Neural progenitor cell (in vitro differentiated cells): Measurements from ENCODE around the gene KLF16. TPM values are rescaled to one million over a fixed set of nuclear protein-coding genes. Genes with fewer than 3 reads are reported as not detected.

Source experiments
- DNase-seq: peaks from one replicate; pipeline ENCODE4 v3.0.0-alpha.2; 2016; ENCODE audit warnings: low spot score
- H2AFZ ChIP-seq: fragments of 200-600 bp; sonication (generic); replicated peaks from 2 replicates; pipeline ENCODE4 v1.6.1; 2016; ENCODE audit warnings: antibody characterized with exemption
- H3F3A ChIP-seq: fragments of 200-600 bp; sonication (generic); 2 replicates; pipeline ENCODE4 v1.6.1; 2016; ENCODE audit warnings: antibody characterized with exemption, low read depth
- H3K27ac ChIP-seq: fragments of 200-600 bp; sonication (generic); 2 replicates; pipeline ENCODE4 v1.5.1; 2016; ENCODE audit warnings: mild to moderate bottlenecking
- H3K27me3 ChIP-seq: fragments of 200-600 bp; sonication (generic); 2 replicates; pipeline ENCODE4 v1.6.1; 2016; ENCODE audit warnings: mild to moderate bottlenecking, moderate library complexity
- H3K36me3 ChIP-seq: fragments of 200-600 bp; sonication (generic); 2 replicates; pipeline ENCODE4 v1.5.1; 2016
- H3K4me1 ChIP-seq: fragments of 200-600 bp; sonication (generic); 2 replicates; pipeline ENCODE4 v1.6.1; 2016; ENCODE audit warnings: mixed run types
- H3K4me2 ChIP-seq: fragments of 200-600 bp; sonication (generic); 2 replicates; pipeline ENCODE4 v1.6.1; 2016
- H3K4me3 ChIP-seq: fragments of 200-600 bp; sonication (generic); 2 replicates; pipeline ENCODE4 v1.5.1; 2016
- H3K79me2 ChIP-seq: fragments of 200-600 bp; sonication (generic); 2 replicates; pipeline ENCODE4 v1.6.1; 2016; ENCODE audit warnings: low read depth
- H3K9ac ChIP-seq: fragments of 200-600 bp; sonication (generic); 2 replicates; pipeline ENCODE4 v1.6.1; 2016
- H3K9me3 ChIP-seq: fragments of 200-600 bp; sonication (generic); 2 replicates; pipeline ENCODE4 v1.5.1; 2016; ENCODE audit warnings: low read depth
- H4K20me1 ChIP-seq: fragments of 200-600 bp; sonication (generic); 2 replicates; pipeline ENCODE4 v1.6.1; 2016; ENCODE audit warnings: low read depth
- H3K27ac Mint-ChIP-seq: 3 replicates; pipeline ENCODE4 v1.8.0; 2021; ENCODE audit warnings: mixed read lengths
- H3K27me3 Mint-ChIP-seq: 2 replicates; pipeline ENCODE4 v1.8.0; 2022; ENCODE audit warnings: low read depth, mild to moderate bottlenecking, inconsistent platforms, moderate library complexity, mixed read lengths; ENCODE audit not compliant: insufficient read depth
- H3K36me3 Mint-ChIP-seq: 3 replicates; pipeline ENCODE4 v1.8.0; 2021; ENCODE audit warnings: mixed read lengths
- H3K4me1 Mint-ChIP-seq: 3 replicates; pipeline ENCODE4 v1.8.0; 2021; ENCODE audit warnings: mixed read lengths
- H3K4me3 Mint-ChIP-seq: 3 replicates; pipeline ENCODE4 v1.8.0; 2021; ENCODE audit warnings: mild to moderate bottlenecking, moderate library complexity, mixed read lengths
- H3K9me3 Mint-ChIP-seq: 3 replicates; pipeline ENCODE4 v1.8.0; 2020; ENCODE audit warnings: mixed read lengths
- CTCF ChIP-seq: fragments of 200-600 bp; sonication (generic); IDR thresholded peaks from 2 replicates; pipeline ENCODE4 v1.5.1; 2017; ENCODE audit warnings: antibody characterized with exemption, mild to moderate bottlenecking
- EZH2 ChIP-seq: fragments of 200-600 bp; sonication (generic); IDR thresholded peaks from 2 replicates; pipeline ENCODE4 v1.6.1; 2017; ENCODE audit warnings: antibody characterized with exemption, mild to moderate bottlenecking, moderate library complexity
- EZH2phosphoT487 ChIP-seq: fragments of 200-600 bp; sonication (generic); IDR thresholded peaks from 2 replicates; pipeline ENCODE4 v1.6.1; 2017; ENCODE audit warnings: antibody characterized with exemption
- total RNA-seq: library from RNA; depleted of rRNA; stranded (reverse); fragments of >200 nt; gene quantifications from 2 replicates; pipeline ENCODE4 v1.2.3, GENCODE V29; 2015; ENCODE audit warnings: low replicate concordance

The KLF16 gene
- total RNA-seq, 1 donor from 2014 or later, result 1.0 TPM

GRCh38 chr19:1884719-1885334 lies 21.4 kb upstream of the KLF16 start:
- Histone ChIP-seq H3F3A (peaks cover 29% of the 10 kb centered on the region), H2AFZ (no peak overlapping the region), H3K79me2 (peaks cover 34% of the 10 kb centered on the region), H4K20me1 (peaks cover 27% of the 10 kb centered on the region), H3K27ac (no peak overlapping the region), H3K36me3 (no peaks in the 10 kb centered on the region), H3K4me1 (peaks cover 34% of the 10 kb centered on the region), H3K9me3 (no peaks in the 10 kb centered on the region), H3K4me2 (peak overlapping the region; percentile 90), H3K4me3 (peak overlapping the region; percentile 73), H3K27me3 (no peaks in the 10 kb centered on the region), H3K9ac (peak overlapping the region; percentile 61)
- Mint-ChIP-seq H3K4me3 (peak overlapping the region; percentile 97), H3K9me3 (no peaks in the 10 kb centered on the region), H3K27ac (peak overlapping the region; percentile 44), H3K27me3 (peaks cover 15% of the 10 kb centered on the region), H3K4me1 (peaks cover 31% of the 10 kb centered on the region), H3K36me3 (no peaks in the 10 kb centered on the region)
- TF ChIP-seq EZH2phosphoT487, result no peak
- no peak for TF ChIP-seq EZH2
- no peak for TF ChIP-seq CTCF
- DNase-seq, result peak; percentile 39

GRCh38 chr19:1884291-1884718 lies 20.9 kb upstream of the KLF16 start:
- H3K27me3 Mint-ChIP-seq, result peaks cover 15% of the 10 kb centered on the region
- Histone ChIP-seq H3K4me3 (peak overlapping the region; percentile 73), H3K27ac (no peak overlapping the region), H3K79me2 (peaks cover 34% of the 10 kb centered on the region), H3K4me2 (peak overlapping the region; percentile 90), H3K9me3 (no peaks in the 10 kb centered on the region), H2AFZ (no peak overlapping the region), H3F3A (peaks cover 29% of the 10 kb centered on the region), H4K20me1 (peaks cover 27% of the 10 kb centered on the region), H3K27me3 (no peaks in the 10 kb centered on the region), H3K36me3 (no peaks in the 10 kb centered on the region), H3K9ac (peak overlapping the region; percentile 61), H3K4me1 (peaks cover 34% of the 10 kb centered on the region)
- H3K36me3 Mint-ChIP-seq, result no peaks in the 10 kb centered on the region
- H3K4me3 Mint-ChIP-seq, result peak overlapping the region; percentile 97
- DNase-seq, result no peak
- peak overlapping the region; percentile 44 for H3K27ac Mint-ChIP-seq
- H3K9me3 Mint-ChIP-seq, result no peaks in the 10 kb centered on the region
- peaks cover 31% of the 10 kb centered on the region for H3K4me1 Mint-ChIP-seq
- TF ChIP-seq EZH2phosphoT487, result no peak
- TF ChIP-seq EZH2, result no peak
- TF ChIP-seq CTCF, result no peak

- no peak overlapping the region for H3K27ac ChIP-seq
- DNase-seq, result no peak
- peak overlapping the region; percentile 26 for H3K27ac Mint-ChIP-seq
- peaks cover 29% of the 10 kb centered on the region for H3F3A ChIP-seq
- H3K36me3 Mint-ChIP-seq, result no peaks in the 10 kb centered on the region
- no peak overlapping the region for H2AFZ ChIP-seq
- H3K9ac ChIP-seq, result no peak overlapping the region
- no peaks in the 10 kb centered on the region for H3K27me3 ChIP-seq
- H3K4me1 Mint-ChIP-seq, result peaks cover 31% of the 10 kb centered on the region
- H3K4me3 Mint-ChIP-seq, result peak overlapping the region; percentile 97
- H3K4me3 ChIP-seq, result peak overlapping the region; percentile 73
- no peaks in the 10 kb centered on the region for H3K36me3 ChIP-seq
- peaks cover 34% of the 10 kb centered on the region for H3K4me1 ChIP-seq
- TF ChIP-seq EZH2phosphoT487 (no peak), CTCF (no peak)
- peaks cover 27% of the 10 kb centered on the region for H4K20me1 ChIP-seq
- H3K27me3 Mint-ChIP-seq, result peaks cover 15% of the 10 kb centered on the region
- peak overlapping the region; percentile 90 for H3K4me2 ChIP-seq
- peaks cover 34% of the 10 kb centered on the region for H3K79me2 ChIP-seq
- H3K9me3 Mint-ChIP-seq, result no peaks in the 10 kb centered on the region
- no peaks in the 10 kb centered on the region for H3K9me3 ChIP-seq
These were observed 20.4 kb upstream of the KLF16 start for GRCh38 chr19:1883784-1884183.
